A549 (cell line): ENCODE measurements around the gene THADA. TPM values are rescaled to one million over a fixed set of nuclear protein-coding genes. Genes with fewer than 3 reads are reported as not detected.
A peak's percentile ranks its signal among the peaks of the same experiment; 100 is the strongest.

Source experiments
- ATAC-seq, 2 experiments: fragments of 200-7000 bp in 1 of 2; fragments of >200 bp in 1 of 2; cut with Nextera tagmentation in 1 of 2; cut with Tn5 transposase in 1 of 2; 3 replicates each; pipeline versions ENCODE4 v1.8.0 to v1.9.1; 2018 to 2020; ENCODE audit warnings: mild to moderate bottlenecking in 1 of 2, moderate library complexity in 1 of 2
- CTCF ChIA-PET: fragments of 300-600 bp; sonication (Branson Sonifier 250); formaldehyde crosslinking; extraction: SDS; loops from one replicate; lab custom pipeline; 2021; ENCODE audit warnings: antibody characterized with exemption, inconsistent platforms; lab: Yijun Ruan, JAX
- POLR2A ChIA-PET: fragments of 350-600 bp; formaldehyde crosslinking; extraction: SDS; loops from one replicate; lab custom pipeline; 2021; ENCODE audit warnings: antibody characterized with exemption, inconsistent platforms; lab: Yijun Ruan, JAX
- DNase-seq, 2 experiments: peaks; one replicate each; pipeline versions ENCODE4 v3.0.0 to v3.0.0-alpha.2; 2011 to 2016; ENCODE audit warnings: low read depth in 1 of 2, low spot score in 1 of 2
- FAIRE-seq: peaks from 2 replicates; lab custom pipeline; 2011; peaks lifted over from hg19 to GRCh38; lab: Jason Lieb, UNC
- H3K27ac ChIP-seq, 2 experiments: fragments of >200 bp; sonication (Bioruptor Twin); formaldehyde crosslinking; 3 replicates each; pipeline ENCODE4 v1.5.1; 2016 to 2017
- H3K4me1 ChIP-seq: fragments of >200 bp; sonication (Bioruptor Twin); formaldehyde crosslinking; 3 replicates; pipeline ENCODE4 v1.6.1; 2016
- H3K4me2 ChIP-seq: fragments of >200 bp; sonication (Bioruptor Twin); formaldehyde crosslinking; 3 replicates; pipeline ENCODE4 v1.6.1; 2016
- H3K4me3 ChIP-seq: fragments of >200 bp; sonication (Bioruptor Twin); formaldehyde crosslinking; 3 replicates; pipeline ENCODE4 v1.5.1; 2016
- H3K9me3 ChIP-seq: fragments of >200 bp; sonication (Bioruptor Twin); formaldehyde crosslinking; 3 replicates; pipeline ENCODE4 v1.6.1; 2016
- CHD4 ChIP-seq: fragments of 200-600 bp; sonication (generic); IDR thresholded peaks from 2 replicates; pipeline ENCODE4 v1.6.1; 2016; ENCODE audit warnings: antibody characterized with exemption, mild to moderate bottlenecking, borderline replicate concordance
- GATA3 ChIP-seq: IDR thresholded peaks from 2 replicates; pipeline ENCODE4 v1.6.1; 2012; ENCODE audit warnings: borderline replicate concordance
- HDAC2 ChIP-seq: fragments of 200-600 bp; sonication (generic); IDR thresholded peaks from 2 replicates; pipeline ENCODE4 v1.6.1; 2016
- HOXB13 ChIP-seq: fragments of 250-450 bp; sonication (Bioruptor Pico); IDR thresholded peaks from 2 replicates; pipeline ENCODE4 v1.5.0; 2020; ENCODE audit warnings: low read depth, mild to moderate bottlenecking, moderate library complexity
- JUN ChIP-seq, 2 experiments: fragments of >200 bp; sonication (Bioruptor Twin); formaldehyde crosslinking; IDR thresholded peaks; 2 replicates in 1 of 2; 3 replicates in 1 of 2; pipeline ENCODE4 v1.6.1; 2016 to 2017
- JUNB ChIP-seq: fragments of >200 bp; sonication (Bioruptor Twin); formaldehyde crosslinking; IDR thresholded peaks from 2 replicates; pipeline ENCODE4 v1.6.1; 2016
- MAFK ChIP-seq: fragments of 450-650 bp; IDR thresholded peaks from 2 replicates; pipeline ENCODE4 v1.6.1; 2014; ENCODE audit not compliant: partially characterized antibody
- NFE2L2 ChIP-seq: fragments of 150-350 bp; conservative IDR thresholded peaks from 2 replicates; pipeline ENCODE4 v1.6.1; 2014; ENCODE audit warnings: low read length
- NPAS2 ChIP-seq: fragments of 250-450 bp; sonication (Bioruptor Pico); IDR thresholded peaks from 2 replicates; pipeline ENCODE4 v1.8.0; 2022; ENCODE audit warnings: mild to moderate bottlenecking, moderate library complexity, borderline replicate concordance
- PHF8 ChIP-seq: fragments of 200-600 bp; sonication (generic); IDR thresholded peaks from 2 replicates; pipeline ENCODE4 v1.6.1; 2016; ENCODE audit warnings: low read depth, mild to moderate bottlenecking, antibody characterized with exemption, moderate library complexity, borderline replicate concordance
- POLR2A ChIP-seq: IDR thresholded peaks from 2 replicates; pipeline ENCODE4 v1.6.1; 2012; ENCODE audit warnings: mild to moderate bottlenecking, low read length
- POLR2AphosphoS2 ChIP-seq: conservative IDR thresholded peaks from 2 replicates; pipeline ENCODE4 v1.6.1; 2012; ENCODE audit warnings: low read length, improper control_type of control experiment, inconsistent platforms
- RAD21 ChIP-seq, 2 experiments: fragments of >200 bp in 1 of 2; sonication (Bioruptor Twin) in 1 of 2; formaldehyde crosslinking in 1 of 2; IDR thresholded peaks in 1 of 2; conservative IDR thresholded peaks in 1 of 2; 2 replicates in 1 of 2; 3 replicates in 1 of 2; pipeline ENCODE4 v1.6.1; 2012 to 2018; ENCODE audit warnings: inconsistent platforms in 1 of 2
- RARB ChIP-seq: fragments of 250-450 bp; sonication (Bioruptor Pico); IDR thresholded peaks from 2 replicates; pipeline ENCODE4 v1.8.0; 2021; ENCODE audit warnings: mild to moderate bottlenecking, moderate library complexity
- RFX5 ChIP-seq: fragments of 450-650 bp; IDR thresholded peaks from 2 replicates; pipeline ENCODE4 v1.7.1; 2014; ENCODE audit warnings: antibody characterized with exemption, mild to moderate bottlenecking, moderate library complexity
- RNF2 ChIP-seq: fragments of 200-600 bp; sonication (generic); IDR thresholded peaks from 2 replicates; pipeline ENCODE4 v1.6.1; 2016; ENCODE audit warnings: low read depth, mild to moderate bottlenecking, antibody characterized with exemption, moderate library complexity, borderline replicate concordance
- TP53 ChIP-seq: fragments of 250-450 bp; sonication (Bioruptor Pico); IDR thresholded peaks from 2 replicates; pipeline ENCODE4 v1.5.0; 2021; ENCODE audit warnings: mild to moderate bottlenecking, moderate library complexity
- ZFP36 ChIP-seq: fragments of 450-650 bp; IDR thresholded peaks from 2 replicates; pipeline ENCODE4 v1.6.1; 2014; ENCODE audit warnings: borderline replicate concordance; ENCODE audit not compliant: partially characterized antibody
- ZNF302 ChIP-seq: fragments of 250-450 bp; sonication (Bioruptor Pico); IDR thresholded peaks from 2 replicates; pipeline ENCODE4 v1.9.0; 2021; ENCODE audit warnings: inconsistent platforms, mild to moderate bottlenecking, moderate library complexity
- WGBS: methylation state at CpG from one replicate; pipeline ENCODE4 v1.1.6; 2017; ENCODE audit errors: missing lambda C conversion rate; 5-methylcytosine and 5-hydroxymethylcytosine counted together
- polyA plus RNA-seq, 4 experiments: library from polyadenylated mRNA; depleted of rRNA in 3 of 4; stranded (reverse); fragments of >200 nt; fragmentation: RNase III in 1 of 4; extraction: RNeasy Plus Mini Kit Qiagen cat#74134 plus additional on column Dnase treatment in 1 of 4; gene quantifications; 2 replicates in 3 of 4; 3 replicates in 1 of 4; pipeline ENCODE4 v1.2.3, GENCODE V29; 2011 to 2017
- TF ChIP-seq, protein P1 (sequence below): fragments of >200 bp; sonication (Bioruptor Twin); formaldehyde crosslinking; IDR thresholded peaks from 3 replicates; pipeline ENCODE4 v1.5.1; 2016
- TF ChIP-seq, protein P2 (sequence below): fragments of 450-650 bp; IDR thresholded peaks from 2 replicates; pipeline ENCODE4 v1.6.1; 2014; ENCODE audit warnings: antibody characterized with exemption
- TF ChIP-seq, protein P3 (sequence below): IDR thresholded peaks from 2 replicates; pipeline ENCODE4 v1.6.1; 2012

Gene THADA
- polyA plus RNA-seq, 2 of the 4 experiments (the other 2 are of a cell fraction) = 21.8 to 37.9 TPM

DNA sequence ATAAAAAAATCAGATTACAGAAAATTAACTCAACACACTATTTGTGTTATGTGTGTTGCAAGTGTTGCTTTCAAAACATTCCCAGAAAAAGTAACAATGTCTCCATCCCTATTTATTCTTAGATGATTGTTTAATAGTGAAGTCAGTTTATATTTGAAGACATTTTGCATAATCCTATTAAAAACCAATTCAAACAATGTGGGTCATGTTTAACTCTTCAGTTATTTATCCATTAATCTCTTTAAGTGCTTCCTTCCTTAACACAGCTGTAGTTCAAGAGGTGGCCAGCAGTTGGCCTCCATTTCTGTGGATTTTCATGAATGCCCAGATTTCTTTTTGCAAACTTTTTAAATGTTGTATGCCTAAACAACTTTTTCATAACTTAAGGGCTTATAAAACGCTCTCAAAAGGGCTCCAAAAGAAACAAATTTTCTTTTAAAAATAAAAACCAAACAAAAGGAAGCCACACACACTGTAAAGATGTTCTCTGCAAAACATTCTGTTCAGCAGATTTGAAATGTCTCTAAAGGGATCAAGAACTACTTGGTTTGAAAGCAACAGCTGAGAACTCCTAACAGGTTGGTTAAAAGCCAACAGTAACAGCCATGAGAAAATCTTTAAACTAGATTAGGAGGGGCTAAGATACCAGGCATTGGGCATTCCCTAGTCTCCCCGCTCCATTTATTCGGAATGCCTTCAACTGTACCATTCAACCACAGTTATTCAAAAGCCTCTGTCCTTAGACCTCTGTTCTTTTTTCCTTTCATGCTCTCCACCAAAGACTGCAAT lies 71.5 kb downstream of the THADA start:
- peak; percentile 7 for FAIRE-seq
- Histone ChIP-seq H3K27ac (no peak overlapping the region), H3K4me3 (no peak overlapping the region), H3K4me1 (peaks cover 11% of the 10 kb centered on the region), H3K4me2 (no peak overlapping the region), H3K9me3 (no peaks in the 10 kb centered on the region)
- CTCF ChIA-PET = interaction anchor here (1.2 to 1.5 kb wide), 2 partner anchors 17 to 40 kb away, joined by 3 to 5 read pairs; no protein-coding TSS in a partner anchor
- TF ChIP-seq, protein P1, sequence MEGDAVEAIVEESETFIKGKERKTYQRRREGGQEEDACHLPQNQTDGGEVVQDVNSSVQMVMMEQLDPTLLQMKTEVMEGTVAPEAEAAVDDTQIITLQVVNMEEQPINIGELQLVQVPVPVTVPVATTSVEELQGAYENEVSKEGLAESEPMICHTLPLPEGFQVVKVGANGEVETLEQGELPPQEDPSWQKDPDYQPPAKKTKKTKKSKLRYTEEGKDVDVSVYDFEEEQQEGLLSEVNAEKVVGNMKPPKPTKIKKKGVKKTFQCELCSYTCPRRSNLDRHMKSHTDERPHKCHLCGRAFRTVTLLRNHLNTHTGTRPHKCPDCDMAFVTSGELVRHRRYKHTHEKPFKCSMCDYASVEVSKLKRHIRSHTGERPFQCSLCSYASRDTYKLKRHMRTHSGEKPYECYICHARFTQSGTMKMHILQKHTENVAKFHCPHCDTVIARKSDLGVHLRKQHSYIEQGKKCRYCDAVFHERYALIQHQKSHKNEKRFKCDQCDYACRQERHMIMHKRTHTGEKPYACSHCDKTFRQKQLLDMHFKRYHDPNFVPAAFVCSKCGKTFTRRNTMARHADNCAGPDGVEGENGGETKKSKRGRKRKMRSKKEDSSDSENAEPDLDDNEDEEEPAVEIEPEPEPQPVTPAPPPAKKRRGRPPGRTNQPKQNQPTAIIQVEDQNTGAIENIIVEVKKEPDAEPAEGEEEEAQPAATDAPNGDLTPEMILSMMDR = 0 out of 3 replicates have a peak, but pooled peaks have one; percentile 10
- no peak for TF ChIP-seq ZFP36
- TF ChIP-seq RNF2 = no peak
- no peak for TF ChIP-seq MAFK
- peak; percentile 11 to 23 for DNase-seq
- POLR2A ChIA-PET = no interaction called here
- WGBS = 85% methylated on average over 3 of the region's 3 CpGs
- ATAC-seq = peak in 1 of 2 experiments; percentile 53; a peak in 1 of 6 replicates

DNA sequence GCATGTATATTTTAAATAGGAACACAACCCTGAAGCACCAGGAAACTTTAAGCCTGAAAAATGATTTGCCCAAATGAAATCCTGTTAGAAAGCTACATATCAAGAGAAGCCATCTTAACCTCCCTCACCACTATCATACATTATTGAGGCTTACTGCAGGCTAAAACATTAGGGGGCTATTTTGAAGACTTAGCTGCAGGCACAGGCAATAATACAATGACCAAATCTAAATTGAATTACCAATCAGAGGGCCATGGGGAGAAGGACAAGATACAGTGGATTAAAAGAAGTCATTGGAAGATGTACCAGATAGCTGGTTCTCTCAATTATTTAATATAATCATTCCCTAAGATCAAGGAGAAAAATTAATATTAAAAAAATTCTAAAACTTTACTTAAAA lies 73.7 kb downstream of the THADA start:
- Histone ChIP-seq H3K4me1 (peaks cover 14% of the 10 kb centered on the region), H3K9me3 (no peaks in the 10 kb centered on the region), H3K27ac (no peak overlapping the region), H3K4me3 (no peak overlapping the region), H3K4me2 (no peak overlapping the region)
- FAIRE-seq (no peak), DNase-seq (no peak), ATAC-seq (no peak)
- TF ChIP-seq JUNB (no peak), MAFK (no peak), NFE2L2 (no peak), ZNF302 (CRISPR knock-in tag) (no peak), HDAC2 (no peak), PHF8 (no peak), NPAS2 (no peak), RAD21 (conservative IDR thresholded peaks at IDR 0.05 in 1 of 2, IDR thresholded peaks at IDR 0.05 in 1 of 2) (no peak), JUN (IDR thresholded peaks at IDR 0.05) (no peak), CHD4 (no peak), GATA3 (no peak), RARB (no peak), HOXB13 (CRISPR knock-in tag) (no peak), POLR2AphosphoS2 (no peak), POLR2A (no peak), TP53 (CRISPR knock-in tag) (no peak), RFX5 (no peak)
- TF ChIP-seq, protein P2, sequence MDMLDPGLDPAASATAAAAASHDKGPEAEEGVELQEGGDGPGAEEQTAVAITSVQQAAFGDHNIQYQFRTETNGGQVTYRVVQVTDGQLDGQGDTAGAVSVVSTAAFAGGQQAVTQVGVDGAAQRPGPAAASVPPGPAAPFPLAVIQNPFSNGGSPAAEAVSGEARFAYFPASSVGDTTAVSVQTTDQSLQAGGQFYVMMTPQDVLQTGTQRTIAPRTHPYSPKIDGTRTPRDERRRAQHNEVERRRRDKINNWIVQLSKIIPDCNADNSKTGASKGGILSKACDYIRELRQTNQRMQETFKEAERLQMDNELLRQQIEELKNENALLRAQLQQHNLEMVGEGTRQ = no peak
- TF ChIP-seq, protein P3, sequence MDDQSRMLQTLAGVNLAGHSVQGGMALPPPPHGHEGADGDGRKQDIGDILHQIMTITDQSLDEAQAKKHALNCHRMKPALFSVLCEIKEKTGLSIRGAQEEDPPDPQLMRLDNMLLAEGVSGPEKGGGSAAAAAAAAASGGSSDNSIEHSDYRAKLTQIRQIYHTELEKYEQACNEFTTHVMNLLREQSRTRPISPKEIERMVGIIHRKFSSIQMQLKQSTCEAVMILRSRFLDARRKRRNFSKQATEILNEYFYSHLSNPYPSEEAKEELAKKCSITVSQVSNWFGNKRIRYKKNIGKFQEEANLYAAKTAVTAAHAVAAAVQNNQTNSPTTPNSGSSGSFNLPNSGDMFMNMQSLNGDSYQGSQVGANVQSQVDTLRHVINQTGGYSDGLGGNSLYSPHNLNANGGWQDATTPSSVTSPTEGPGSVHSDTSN = no peak
- TF ChIP-seq, protein P1 = no peak
- ChIA-PET CTCF (interaction anchor here (1.3 to 2.0 kb wide), 6 partner anchors 20 to 698 kb away, joined by 3 to 7 read pairs (median 4); no protein-coding TSS in a partner anchor), POLR2A (no interaction called here)
